Right lobe of liver (tissue), 6 donors: ENCODE results near the gene PJA2. TPM values are rescaled to one million over a fixed set of nuclear protein-coding genes. Genes with fewer than 3 reads are reported as not detected.

Experiments
- ATAC-seq, 4 donors: fragments of 200-7000 bp; cut with Tn5 transposase; one replicate each; pipeline ENCODE4 v1.9.1; 2020; ENCODE audit warnings: mild to moderate bottlenecking in 4 of 4, moderate library complexity in 4 of 4
- DNase-seq, 3 donors: peaks; one replicate each; pipeline ENCODE4 v3.0.0-alpha.2; 2020
- H3K27ac ChIP-seq, 3 donors: fragments of 200-600 bp; one replicate each; pipeline ENCODE4 v1.8.0; 2022
- H3K27me3 ChIP-seq, 2 donors: fragments of 200-600 bp; one replicate each; pipeline ENCODE4 v1.8.0; 2022
- H3K36me3 ChIP-seq, 4 donors: fragments of 200-600 bp; sonication (generic) in 1 of 4; one replicate each; pipeline versions ENCODE4 v1.5.1 to v1.8.0; 2017 to 2022; ENCODE audit warnings: control low read depth in 1 of 4
- H3K4me1 ChIP-seq, 4 donors: fragments of 200-600 bp; sonication (generic) in 1 of 4; one replicate each; pipeline versions ENCODE4 v1.5.1 to v1.8.0; 2017 to 2022; ENCODE audit warnings: control low read depth in 1 of 4
- H3K4me3 ChIP-seq, 3 donors: fragments of 200-600 bp; one replicate each; pipeline ENCODE4 v1.8.0; 2022
- H3K9me3 ChIP-seq, 4 donors: fragments of 200-600 bp; sonication (generic) in 1 of 4; one replicate each; pipeline versions ENCODE4 v1.5.1 to v1.8.0; 2017 to 2022; ENCODE audit warnings: control low read depth in 1 of 4
- CTCF ChIP-seq, 4 donors: fragments of 200-600 bp in 3 of 4; fragments of 450-650 bp in 1 of 4; IDR thresholded peaks; one replicate each; pipeline versions ENCODE4 v1.5.1 to v1.8.0; 2016 to 2022; ENCODE audit warnings: antibody characterized with exemption in 4 of 4, mild to moderate bottlenecking in 2 of 4
- POLR2A ChIP-seq: fragments of 450-650 bp; IDR thresholded peaks from one replicate; pipeline ENCODE4 v1.6.1; 2017; ENCODE audit warnings: antibody characterized with exemption, mild to moderate bottlenecking
- WGBS: methylation state at CpG from one replicate; pipeline ENCODE4 v1.1.6; 2018; ENCODE audit warnings: low coverage, low lambda C conversion rate; ENCODE audit not compliant: insufficient coverage; ENCODE audit errors: missing lambda C conversion rate; 5-methylcytosine and 5-hydroxymethylcytosine counted together
- intact Hi-C, 2 donors: fragments of 100-400 bp; cut with DNase I; formaldehyde crosslinking; loops; one replicate each; pipeline versions ENCODE4 v1.11.2 to v1.14.1; 2022
- total RNA-seq, 6 experiments: library from RNA; depleted of rRNA in 2 of 6; stranded (reverse); fragments of >200 nt in 2 of 6; fragmentation: NEBNext Ultra II Directional in 3 of 6; extraction: Animal tissue kit (Norgen Biotek cat#: 25700) in 3 of 6; gene quantifications; one replicate each; pipeline versions ENCODE4 v1.1.0 to v1.2.4, GENCODE V29; 2016 to 2023
- donor health status: DM: no; HTN: yes; CAD: no.
- donor health status: DM: no; HTN: no; CAD: no.
- donor health status: DM: no; HTN: no; CAD: no.
- donor health status: DM: no; HTN: yes; CAD: no.
- donor health status: DM: no; HTN: yes; CAD: no.

PJA2 gene
- total RNA-seq, 6 experiments from 2014 or later: 34.2 to 47.3 (median 40.8) TPM

GRCh38 chr5:109378095-109378494 is 31.7 kb downstream of the PJA2 start:
- no peaks in the 10 kb centered on the region for H3K9me3 ChIP-seq
- 86% methylated on average over 2 of the region's 2 CpGs for WGBS
- DNase-seq: no peak
- TF ChIP-seq CTCF (IDR thresholded peaks at IDR 0.05) (no peak), POLR2A (no peak)
- intact Hi-C loops: no loop called here
- H3K4me3 ChIP-seq: no peak overlapping the region
- no peak for ATAC-seq
- no peaks in the 10 kb centered on the region for H3K4me1 ChIP-seq
- H3K36me3 ChIP-seq: peaks cover 0 to 40% (median 16%) of the 10 kb centered on the region in 4 donors
- H3K27me3 ChIP-seq: no peaks in the 10 kb centered on the region
- no peak overlapping the region for H3K27ac ChIP-seq

GRCh38 chr5:109374625-109375024 is 35.1 kb downstream of the PJA2 start:
- Histone ChIP-seq H3K4me3 (no peak overlapping the region), H3K36me3 (peaks cover 0 to 25% (median 14%) of the 10 kb centered on the region in 4 donors), H3K9me3 (no peaks in the 10 kb centered on the region), H3K4me1 (no peaks in the 10 kb centered on the region), H3K27me3 (no peaks in the 10 kb centered on the region), H3K27ac (no peak overlapping the region)
- intact Hi-C loops: no loop called here
- TF ChIP-seq CTCF (IDR thresholded peaks at IDR 0.05) (no peak), POLR2A (no peak)
- ATAC-seq (no peak), DNase-seq (no peak)

- Histone ChIP-seq H3K4me3 (no peak overlapping the region), H3K4me1 (no peaks in the 10 kb centered on the region), H3K27me3 (no peaks in the 10 kb centered on the region), H3K27ac (no peak overlapping the region), H3K9me3 (no peaks in the 10 kb centered on the region), H3K36me3 (peaks cover 0 to 19% (median 13%) of the 10 kb centered on the region in 4 donors)
- ATAC-seq (no peak), DNase-seq (no peak)
- intact Hi-C loops: no loop called here
- TF ChIP-seq POLR2A (no peak), CTCF (IDR thresholded peaks at IDR 0.05) (no peak)
Measured at GRCh38 chr5:109373932-109374331, 35.8 kb downstream of the PJA2 start.

- peaks cover 0 to 17% (median 11%) of the 10 kb centered on the region in 4 donors for H3K36me3 ChIP-seq
- H3K4me3 ChIP-seq: no peak overlapping the region
- TF ChIP-seq CTCF (IDR thresholded peaks at IDR 0.05) (no peak), POLR2A (no peak)
- no peaks in the 10 kb centered on the region for H3K27me3 ChIP-seq
- intact Hi-C loops: no loop called here
- WGBS: 90% methylated on average over 2 of the region's 2 CpGs
- no peak for DNase-seq
- H3K9me3 ChIP-seq: peaks cover 0 to 8% (median 2%) of the 10 kb centered on the region in 4 donors
- no peak overlapping the region for H3K27ac ChIP-seq
- H3K4me1 ChIP-seq: no peaks in the 10 kb centered on the region
- no peak for ATAC-seq
Measured at GRCh38 chr5:109370343-109370742, 39.4 kb downstream of the PJA2 start.

GRCh38 chr5:109365653-109366052 is 44.1 kb downstream of the PJA2 start:
- H3K4me1 ChIP-seq: no peaks in the 10 kb centered on the region
- no peak overlapping the region for H3K27ac ChIP-seq
- H3K27me3 ChIP-seq: no peaks in the 10 kb centered on the region
- peaks cover 0 to 8% (median 2%) of the 10 kb centered on the region in 4 donors for H3K9me3 ChIP-seq
- intact Hi-C loops: no loop called here
- H3K4me3 ChIP-seq: no peak overlapping the region
- no peak for TF ChIP-seq POLR2A
- no peak for TF ChIP-seq CTCF (IDR thresholded peaks at IDR 0.05)
- peaks cover 0 to 32% (median 27%) of the 10 kb centered on the region in 4 donors for H3K36me3 ChIP-seq
- DNase-seq: no peak
- no peak for ATAC-seq
